ENCODE results near the gene TRAPPC8.
A peak's percentile ranks its signal among the peaks of the same experiment; 100 is the strongest.
"Not testable (repeated sequence)": the region's sequence is repeated elsewhere in the genome, so short reads cannot be mapped to it uniquely, and the experiment has no call there.

TRAPPC8 gene

DNA sequence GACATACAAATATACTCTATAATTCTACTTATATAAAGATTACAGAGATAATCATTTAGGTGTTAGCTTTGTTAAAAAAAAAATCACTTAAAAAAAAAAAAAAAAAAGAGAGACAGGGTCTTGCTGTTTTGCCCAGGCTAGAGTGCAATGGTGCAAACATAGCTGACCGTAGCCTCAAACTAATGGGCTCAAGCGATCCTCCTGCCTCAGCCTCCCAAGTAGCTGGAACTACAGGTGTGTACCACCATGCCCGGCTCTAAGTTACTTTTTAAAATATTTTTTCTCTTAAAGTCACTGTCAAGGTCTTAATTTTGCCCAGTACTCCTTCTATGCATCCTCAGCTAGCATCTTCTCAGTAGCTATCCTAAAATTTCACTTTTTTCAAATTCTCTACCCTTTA is 105.0 kb downstream of the TRAPPC8 start:
- DNase-seq: no peak

DNA sequence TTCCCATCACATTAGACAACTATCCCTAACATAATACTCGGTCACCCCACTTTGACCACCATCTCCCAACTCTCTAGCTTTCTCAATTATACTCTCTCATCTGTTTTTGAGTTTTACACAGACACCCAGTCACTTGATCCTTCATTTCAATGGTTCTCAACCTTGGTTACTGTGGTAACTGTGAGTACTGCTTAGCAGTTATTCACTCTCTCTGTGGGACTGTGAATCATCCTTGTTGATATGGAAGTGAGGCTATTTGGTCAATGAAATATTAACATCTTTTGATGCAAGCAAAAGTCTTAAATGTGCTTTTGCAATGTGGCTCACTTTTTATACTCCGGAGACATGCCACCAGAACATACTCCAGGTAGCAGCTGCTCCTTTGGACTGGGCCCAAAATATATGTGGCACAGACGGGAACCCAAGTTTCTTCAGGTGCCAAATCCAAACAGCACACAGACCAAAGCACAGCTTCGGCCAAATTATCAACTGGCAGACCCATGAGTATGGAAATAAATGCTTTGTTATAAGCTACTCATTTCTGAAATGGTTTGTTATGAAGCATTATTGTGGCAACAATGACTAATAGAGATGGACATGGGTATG is 107.3 kb downstream of the TRAPPC8 start:
- no peak for DNase-seq

DNA sequence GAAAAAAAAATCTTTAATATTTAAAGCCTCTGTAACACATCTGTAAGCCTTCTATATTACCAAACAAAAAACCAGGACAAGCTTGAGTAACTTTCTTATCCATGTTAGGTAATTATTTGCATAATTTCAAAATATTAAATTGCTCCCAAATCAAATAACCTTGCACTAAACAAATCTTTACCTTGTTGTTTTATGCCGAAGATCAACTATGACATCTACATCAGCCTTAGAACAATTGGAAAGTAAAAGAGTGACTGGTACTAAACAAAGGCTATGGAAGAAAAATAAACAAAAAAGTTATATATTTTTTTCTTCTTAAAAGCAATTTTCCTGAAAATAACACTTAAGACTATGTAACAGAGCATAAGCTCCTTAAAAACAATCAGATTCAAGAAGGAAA is 111.0 kb downstream of the TRAPPC8 start:
- no peak for DNase-seq

DNA sequence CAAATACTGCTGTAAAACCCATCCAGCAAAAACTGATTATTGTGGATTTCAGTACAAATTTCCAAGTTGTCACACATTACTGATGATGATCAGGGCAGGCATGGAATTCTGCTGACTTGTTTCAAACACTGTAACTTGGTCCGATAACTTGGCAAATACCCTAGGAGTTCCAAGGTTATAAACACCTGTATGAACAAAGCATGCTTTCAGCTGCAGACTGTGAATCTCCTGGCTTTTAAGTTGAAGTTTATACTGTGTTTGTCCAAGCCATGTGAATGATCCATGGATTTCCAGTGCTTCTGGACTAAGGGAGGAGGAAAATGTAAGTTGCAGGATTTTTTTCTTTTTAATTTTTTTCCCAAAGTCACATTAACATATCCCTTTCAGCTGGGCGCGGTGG is 112.2 kb downstream of the TRAPPC8 start:
- DNase-seq: no peak

DNA sequence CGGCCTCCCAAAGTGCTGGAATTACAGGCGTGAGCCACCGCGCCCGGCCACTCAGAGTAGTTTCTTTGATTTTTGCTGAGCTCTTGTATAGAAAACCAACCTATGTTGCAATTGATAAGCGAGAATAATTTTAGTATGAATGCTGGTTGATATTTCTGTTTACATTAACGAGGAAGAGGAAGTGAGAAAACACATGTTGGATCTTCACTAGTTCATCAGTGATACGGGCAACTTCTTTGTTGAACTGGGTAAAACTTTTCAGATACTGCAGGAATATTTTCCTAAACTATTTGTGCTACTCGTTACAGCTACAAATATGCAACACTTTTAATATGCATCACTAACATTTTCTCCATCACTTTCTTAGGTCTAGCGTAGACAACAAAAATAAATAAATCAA is 114.3 kb downstream of the TRAPPC8 start:
- DNase-seq: no peak

DNA sequence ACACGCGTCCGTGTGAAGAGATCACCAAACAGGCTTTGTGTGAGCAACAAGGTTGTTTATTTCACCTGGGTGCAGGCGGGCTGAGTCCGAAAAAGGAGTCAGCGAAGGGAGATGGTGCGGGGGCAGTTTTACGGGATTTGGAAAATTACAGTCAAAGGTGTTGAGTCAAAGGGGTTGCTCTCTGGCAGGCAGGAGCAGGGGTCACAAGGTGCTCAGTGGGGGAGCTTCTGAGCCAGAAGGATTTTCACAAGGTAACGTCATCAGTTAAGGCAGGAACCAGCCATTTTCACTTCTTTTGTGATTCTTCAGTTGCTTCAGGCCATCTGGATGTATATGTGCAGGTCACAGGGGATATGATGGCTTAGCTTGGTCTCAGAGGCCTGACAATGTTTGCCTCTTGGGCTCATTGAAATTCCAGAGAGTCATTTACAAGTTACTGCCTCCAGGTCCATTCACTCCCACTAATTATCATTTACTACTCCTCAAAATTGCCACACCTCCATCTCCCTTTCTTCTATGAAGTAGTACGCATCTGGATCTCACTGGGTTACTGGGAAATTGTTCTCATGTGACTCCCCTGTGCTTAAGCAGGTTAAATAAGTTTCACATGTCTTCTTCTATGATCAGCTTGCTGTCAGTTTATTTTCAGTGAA is 116.1 kb downstream of the TRAPPC8 start:
- not testable (repeated sequence) for DNase-seq

DNA sequence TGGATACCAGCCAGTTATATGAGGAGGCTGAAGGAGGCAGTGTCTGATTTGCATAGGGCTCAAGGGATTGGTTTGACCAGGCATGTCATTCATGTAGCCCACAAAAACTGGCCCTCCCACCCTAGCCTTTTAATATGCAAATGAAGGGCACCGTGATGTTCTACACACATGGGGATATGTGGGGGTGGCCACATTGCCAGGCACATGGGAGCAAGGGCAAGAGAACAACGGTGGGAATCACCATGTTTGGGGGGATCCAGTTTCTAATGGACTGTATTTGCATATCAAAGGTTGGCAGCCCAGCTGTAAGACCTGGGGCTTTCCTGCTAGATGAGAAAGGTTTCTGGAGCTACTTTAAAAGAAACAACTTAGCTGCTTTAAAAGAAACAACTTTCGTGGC is 117.2 kb downstream of the TRAPPC8 start:
- no peak for DNase-seq

DNA sequence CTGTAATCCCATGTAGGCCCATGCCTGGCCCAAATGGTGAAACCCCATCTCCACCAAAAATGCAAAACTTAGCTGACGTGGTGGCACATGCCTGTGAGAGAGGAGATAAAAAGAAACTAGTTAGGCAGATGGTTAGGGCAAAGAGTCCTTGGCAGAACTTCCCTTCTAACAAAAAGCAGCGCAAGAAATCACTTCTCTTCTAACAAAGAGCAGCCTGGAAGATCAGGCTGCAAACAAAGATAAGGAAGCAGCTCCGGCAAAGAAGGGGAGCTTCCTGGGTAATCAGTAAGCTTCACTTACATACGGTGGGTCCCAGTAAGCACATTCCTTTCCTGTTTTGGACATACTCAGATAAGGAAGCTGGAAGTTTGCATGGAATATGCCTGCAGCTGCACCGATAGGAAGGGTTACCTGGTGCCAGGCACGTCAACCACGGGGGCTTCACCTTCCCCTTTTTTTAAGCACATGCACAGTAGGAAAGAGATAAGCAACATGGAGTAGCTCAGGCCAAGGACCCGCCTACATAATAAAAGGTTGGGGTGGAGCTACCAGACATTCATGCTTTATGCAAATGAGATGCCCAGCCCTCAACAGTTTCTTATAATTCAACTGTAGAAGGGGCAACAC is 121.3 kb downstream of the TRAPPC8 start:
- DNase-seq: no peak

DNA sequence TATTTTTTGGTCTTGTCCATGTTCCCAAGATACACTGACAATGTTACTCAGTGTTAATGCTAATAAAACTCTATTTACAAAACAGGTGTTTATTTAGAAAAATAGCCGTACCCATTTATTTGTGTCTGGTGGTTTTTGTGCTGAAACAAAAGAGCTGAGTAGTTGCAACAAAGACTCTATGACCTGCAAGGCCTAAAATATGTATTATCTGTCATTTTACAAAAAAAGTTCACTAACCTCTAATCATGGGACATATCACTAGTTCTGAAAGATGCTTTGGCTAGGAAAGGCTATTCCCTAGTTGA is 123.1 kb downstream of the TRAPPC8 start:
- no peak for DNase-seq

DNA sequence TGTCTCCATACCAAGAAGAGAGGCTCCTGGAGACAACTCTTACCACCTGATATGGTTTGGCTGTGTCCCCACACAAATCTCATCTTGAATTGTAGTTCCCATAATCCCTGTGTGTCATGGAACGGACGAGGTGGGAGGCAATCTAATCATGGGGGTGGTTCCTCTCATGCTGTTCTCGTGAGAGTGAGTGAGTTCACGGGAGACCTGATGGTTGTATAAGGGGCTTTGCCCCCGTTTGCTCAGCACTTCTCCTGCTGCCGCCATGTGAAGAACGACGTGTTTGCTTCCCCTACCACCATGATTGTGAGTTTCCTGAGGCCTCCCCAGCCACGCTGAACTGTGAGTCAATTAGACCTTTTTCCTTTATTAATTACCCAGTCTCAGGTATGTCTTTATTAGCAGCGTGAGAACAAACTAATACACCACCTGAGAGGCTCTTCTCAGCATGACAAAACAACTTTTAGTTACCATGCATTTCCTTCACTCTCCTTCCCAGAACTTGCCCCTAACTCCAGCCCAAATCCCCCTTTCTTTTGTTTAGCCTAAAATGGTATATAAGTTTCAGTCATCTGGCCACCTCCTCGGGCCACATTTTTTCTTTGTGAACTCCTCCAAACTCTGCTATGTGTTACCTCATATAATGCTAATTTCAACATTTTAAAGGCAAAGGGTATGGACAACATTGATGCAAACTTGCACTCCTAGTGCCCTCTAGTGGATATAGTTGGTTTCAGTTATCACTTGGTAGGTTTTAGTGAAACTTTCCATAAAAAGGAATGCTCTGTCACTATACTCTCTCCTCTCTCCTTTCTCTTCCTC is 123.6 kb downstream of the TRAPPC8 start:
- peak; percentile 13 for DNase-seq

DNA sequence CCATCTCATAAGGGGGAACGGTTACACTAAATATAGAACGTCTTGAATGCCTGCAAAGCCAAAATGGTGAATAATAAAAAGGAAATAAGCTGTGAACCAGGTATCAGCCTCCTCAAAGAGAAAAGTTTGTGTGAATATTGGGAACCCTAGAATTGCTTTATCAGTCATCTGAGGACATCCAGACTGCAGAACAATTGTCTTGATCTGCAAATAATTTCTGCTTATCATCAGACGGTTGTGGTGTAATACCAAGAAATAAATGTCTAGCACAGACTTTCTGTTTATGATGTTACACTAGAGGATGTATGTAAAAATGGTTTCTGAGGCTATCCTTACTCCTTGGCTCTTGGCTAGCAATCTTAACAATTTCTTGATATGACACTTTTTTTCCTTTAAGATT is 128.8 kb downstream of the TRAPPC8 start:
- DNase-seq: no peak

DNA sequence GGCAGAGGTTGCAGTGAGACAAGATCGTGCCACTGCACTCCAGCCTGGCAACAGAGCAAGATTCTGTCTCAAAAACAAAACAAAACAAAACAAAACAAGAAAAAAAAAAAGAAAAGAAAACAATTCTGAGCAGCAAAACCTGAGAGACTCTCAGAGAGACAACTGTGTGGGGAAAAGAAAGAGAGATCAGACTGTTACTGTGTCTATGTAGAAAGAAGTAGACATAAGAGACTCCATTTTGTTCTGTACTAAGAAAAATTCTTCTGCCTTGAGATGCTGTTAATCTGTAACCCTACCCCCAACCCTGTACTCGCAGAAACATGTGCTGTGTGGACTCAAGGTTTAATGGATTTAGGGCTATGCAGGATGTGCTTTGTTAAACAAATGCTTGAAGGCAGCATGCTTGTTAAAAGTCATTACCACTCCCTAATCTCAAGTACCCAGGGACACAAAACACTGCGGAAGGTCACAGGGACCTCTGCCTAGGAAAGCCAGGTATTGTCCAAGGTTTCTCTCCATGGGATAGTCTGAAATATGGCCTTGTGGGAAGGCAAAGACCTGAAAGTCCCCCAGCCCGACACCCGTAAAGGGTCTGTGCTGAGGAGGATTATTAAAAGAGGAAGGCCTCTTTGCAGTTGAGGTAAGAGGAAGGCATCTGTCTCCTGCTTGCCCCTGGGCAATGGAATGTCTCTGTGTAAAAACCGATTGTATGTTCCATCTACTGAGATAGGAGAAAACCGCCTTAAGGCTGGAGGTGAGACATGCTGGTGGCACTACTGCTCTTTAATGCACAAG is 132.4 kb downstream of the TRAPPC8 start:
- DNase-seq: not testable (repeated sequence)

DNA sequence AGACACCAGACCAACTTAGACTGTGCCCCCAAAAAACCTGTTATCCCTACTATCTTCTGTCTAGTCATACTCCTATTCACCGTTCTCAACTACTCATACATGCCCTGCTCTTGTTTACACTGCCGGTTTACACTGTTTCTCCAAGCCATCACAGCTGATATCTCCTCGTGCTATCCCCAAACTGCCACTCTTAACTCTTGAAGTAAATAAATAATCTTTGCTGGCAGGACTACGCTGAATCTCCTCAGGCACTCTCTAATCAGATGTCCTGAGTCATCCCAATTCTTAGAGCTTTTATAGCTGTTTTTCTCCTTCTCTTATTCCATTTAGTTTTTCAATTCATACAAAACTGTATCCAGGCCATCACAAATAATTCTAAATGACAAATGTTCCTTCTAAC is 133.9 kb downstream of the TRAPPC8 start:
- not testable (repeated sequence) for DNase-seq

DNA sequence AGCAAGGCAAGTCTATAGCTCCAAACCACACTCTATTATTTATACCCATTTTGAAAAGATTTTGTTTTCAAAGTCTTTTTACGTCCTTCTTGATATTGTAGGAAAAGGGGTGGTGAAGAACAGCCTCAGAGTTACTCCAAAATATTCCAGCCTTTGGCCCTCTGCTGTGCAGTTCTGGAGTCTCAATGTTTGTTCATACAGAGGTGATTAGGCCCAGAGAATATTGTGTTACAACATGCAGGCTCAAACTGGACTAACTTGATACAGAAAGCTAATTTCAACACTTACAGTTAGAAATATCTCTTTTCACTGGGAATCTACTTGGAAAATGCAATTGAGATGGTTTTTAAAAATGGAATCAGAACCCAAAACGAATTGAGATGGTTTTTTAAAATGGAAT is 141.8 kb downstream of the TRAPPC8 start:
- DNase-seq: no peak

DNA sequence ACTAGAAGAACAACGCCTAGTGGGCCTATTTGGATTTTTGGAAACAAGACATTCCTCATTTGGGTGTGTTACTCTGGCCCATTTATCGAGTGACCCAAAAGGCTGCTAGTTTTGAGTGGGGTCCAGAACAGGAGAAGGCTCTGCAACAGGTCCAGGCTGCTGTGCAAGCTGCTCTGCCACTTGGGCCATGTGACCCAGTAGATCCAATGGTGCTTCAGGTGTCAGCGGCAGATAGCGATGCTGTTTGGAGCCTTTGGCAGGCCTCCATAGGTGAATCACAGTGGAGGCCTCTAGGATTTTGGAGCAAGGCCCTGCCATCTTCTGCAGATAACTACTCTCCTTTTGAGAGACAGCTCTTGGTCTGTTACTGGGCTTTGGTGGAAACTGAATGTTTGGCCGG is 143.7 kb downstream of the TRAPPC8 start:
- DNase-seq: not testable (repeated sequence)

DNA sequence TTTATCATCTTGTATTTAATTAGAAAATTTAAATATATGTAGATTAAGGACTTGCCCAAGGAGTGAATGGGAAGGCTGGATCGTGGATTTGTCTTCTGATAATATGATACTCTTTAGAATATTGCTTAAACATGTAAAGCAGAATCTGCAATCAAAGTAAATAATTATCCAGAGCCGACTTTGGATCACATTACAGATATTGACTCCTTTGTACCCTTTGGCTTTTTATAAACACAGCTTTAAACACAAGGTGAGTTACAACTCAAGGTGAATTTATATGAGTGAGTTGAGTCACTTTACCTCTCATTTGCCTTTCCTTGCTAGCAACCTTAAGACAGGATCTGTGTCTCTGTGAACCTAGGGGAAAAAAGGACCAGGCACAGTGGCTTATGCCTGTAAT is 144.5 kb downstream of the TRAPPC8 start:
- DNase-seq: no peak

DNA sequence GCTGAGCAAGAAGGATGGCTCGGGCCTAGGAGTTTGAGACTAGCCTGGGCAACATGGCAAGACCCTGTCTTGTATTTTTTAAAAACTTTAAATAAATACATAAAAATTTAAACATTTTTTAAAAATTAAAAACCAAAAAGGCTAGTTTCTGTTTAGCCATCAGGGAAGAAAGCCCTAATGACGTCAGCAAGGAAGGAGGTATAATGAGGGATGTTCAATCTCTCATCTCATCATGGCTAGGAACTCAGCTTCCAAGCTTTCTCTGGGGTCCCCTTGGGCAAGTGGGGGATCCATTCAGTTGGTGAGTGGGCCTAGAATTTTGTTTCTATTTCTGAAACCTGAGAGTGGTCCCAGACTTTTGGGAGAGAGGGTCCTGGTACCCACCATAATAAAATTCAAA is 147.2 kb downstream of the TRAPPC8 start:
- DNase-seq: no peak

DNA sequence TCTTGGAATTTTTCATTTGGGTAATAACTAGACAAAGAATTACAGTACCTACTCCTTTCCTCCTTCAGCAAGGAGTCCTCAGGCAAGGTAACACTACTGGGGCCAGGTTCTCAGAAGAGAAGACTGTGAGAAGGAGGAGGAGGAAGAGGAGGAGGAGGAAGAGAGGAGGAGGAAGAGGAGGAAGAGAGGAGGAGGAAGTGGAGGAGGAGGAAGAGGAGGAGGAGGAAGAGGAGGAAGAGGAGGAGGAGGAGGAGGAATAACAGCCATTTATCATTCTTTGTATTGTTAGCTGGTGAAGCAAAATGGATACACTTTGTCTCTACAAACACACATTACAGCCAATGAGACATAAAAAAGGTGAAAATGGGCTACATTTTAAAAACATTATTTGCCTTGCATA is 149.4 kb downstream of the TRAPPC8 start:
- DNase-seq: no peak

DNA sequence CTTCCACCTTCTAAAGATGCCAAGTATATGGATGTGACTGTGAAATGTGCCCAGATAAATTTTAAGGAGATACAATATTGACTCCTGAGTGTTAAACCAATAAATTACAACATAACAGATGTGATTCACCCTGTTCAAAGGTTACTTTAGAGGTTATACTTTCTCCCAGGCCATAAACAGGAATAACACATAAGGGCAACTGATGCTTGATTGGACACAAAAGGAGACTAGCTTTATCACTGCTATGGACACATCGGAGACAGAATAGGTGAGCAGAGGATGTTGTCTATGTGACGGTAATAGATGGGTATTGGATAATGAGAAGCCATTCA is 150.4 kb downstream of the TRAPPC8 start:
- no peak for DNase-seq

DNA sequence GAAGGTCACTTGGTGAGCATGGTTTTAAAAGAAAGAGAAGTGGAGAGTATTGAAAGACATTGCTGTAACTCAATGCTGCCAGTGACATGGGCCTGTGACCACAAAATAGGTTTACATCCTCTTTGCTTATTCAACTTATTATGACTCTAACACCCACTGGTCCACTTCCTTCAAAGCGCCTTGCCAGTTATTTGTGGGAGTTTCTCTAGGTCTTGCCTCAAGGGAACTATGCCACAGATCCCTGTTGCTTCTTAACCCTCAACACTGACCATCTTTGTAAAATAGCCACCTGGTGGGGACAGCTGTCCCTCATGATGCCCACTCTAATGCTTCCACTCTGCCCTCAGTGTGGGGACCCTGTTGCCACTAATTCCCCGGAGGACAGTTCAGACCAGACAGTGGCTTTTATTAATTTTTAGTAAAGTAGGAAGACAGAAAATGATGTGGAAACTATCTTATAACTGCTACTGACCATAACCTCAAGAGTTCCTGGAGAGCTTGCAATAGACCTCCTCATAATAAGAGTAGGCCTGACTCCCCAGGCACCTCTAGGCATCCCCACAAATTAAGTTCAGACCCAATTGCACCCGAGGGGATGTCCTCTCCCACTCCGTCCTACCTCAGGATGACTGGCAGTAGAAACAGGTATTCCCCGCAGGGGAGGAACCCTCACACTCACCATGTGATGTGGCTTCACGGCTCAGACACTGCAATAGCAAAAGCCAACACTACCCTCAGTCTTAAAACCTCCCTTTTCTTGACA is 150.9 kb downstream of the TRAPPC8 start:
- DNase-seq: no peak

DNA sequence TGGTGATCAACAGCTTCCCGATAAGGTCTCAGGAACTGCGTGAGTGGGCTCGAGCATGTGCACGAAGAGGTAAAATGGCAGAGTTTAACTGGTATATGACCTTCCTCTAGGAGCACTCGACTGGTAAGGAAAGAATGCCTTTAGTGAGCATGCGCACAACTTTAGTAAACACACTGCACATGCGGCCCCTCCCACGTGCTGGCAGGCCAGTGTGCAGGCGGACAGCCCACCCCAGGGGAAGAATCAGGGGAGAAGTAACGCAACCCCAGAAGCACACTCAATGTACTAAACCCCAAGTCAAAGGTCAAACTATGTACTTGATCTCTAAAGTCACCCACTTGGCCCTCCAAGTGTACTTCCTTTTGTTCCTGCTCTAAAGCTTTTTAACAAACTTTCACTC is 153.5 kb downstream of the TRAPPC8 start:
- DNase-seq: no peak

DNA sequence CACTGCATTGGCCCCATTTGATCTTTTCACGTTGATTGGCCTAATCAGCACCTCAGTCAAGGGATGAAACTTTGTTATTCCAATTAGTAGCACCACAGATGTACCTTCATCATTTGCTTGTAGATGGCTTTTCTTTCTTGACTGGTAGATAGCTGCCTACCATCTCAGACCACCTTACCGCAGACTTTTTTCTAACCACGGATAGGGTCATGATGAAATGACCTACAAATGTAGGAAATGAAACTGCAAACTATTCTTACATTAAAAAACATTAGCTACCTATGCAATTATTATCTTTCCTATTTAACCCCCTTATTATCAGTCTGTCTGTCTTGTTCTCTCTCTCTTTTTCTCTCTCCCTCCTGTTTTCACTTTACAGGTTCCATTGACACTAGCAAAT is 159.9 kb downstream of the TRAPPC8 start:
- DNase-seq: no peak
